ENCODE results near the gene ULK4.
A peak's percentile ranks its signal among the peaks of the same experiment; 100 is the strongest.

ULK4 gene

GRCh38 chr3:41200669-41201021 lies 761.3 kb downstream of the ULK4 start:
- H3K4me3 ChIP-seq (ENCODE audit: control insufficient read depth, low read depth, low read length): peak overlapping the region; percentile 95
- DNase-seq (ENCODE audit: low read depth): no peak
- no peak for TF ChIP-seq CTCF (IDR thresholded peaks at IDR 0.05; ENCODE audit: control insufficient read depth, insufficient read depth, low read depth, low read length, missing control alignments)

GRCh38 chr3:41199866-41200668 lies 761.8 kb downstream of the ULK4 start:
- TF ChIP-seq CTCF (IDR thresholded peaks at IDR 0.05; ENCODE audit: control insufficient read depth, insufficient read depth, low read depth, low read length, missing control alignments): no peak
- H3K4me3 ChIP-seq (ENCODE audit: control insufficient read depth, low read depth, low read length): peak overlapping the region; percentile 95
- no peak for DNase-seq (ENCODE audit: low read depth)

GRCh38 chr3:41198950-41199865 lies 762.7 kb downstream of the ULK4 start, which contains the start of gene CTNNB1:
CTNNB1 (plus strand) TSS chr3:41199505; CDS start chr3:41224069, 24,564 bp downstream.
- peak; percentile 93 for DNase-seq (ENCODE audit: low read depth)
- H3K4me3 ChIP-seq (ENCODE audit: control insufficient read depth, low read depth, low read length): peak within 1 kb of the TSS; percentile 95
- no peak for TF ChIP-seq CTCF (IDR thresholded peaks at IDR 0.05; ENCODE audit: control insufficient read depth, insufficient read depth, low read depth, low read length, missing control alignments)

GRCh38 chr3:41198526-41198925 lies 763.4 kb downstream of the ULK4 start:
- H3K4me3 ChIP-seq (ENCODE audit: control insufficient read depth, low read depth, low read length): peak overlapping the region; percentile 95
- no peak for DNase-seq (ENCODE audit: low read depth)
- no peak for TF ChIP-seq CTCF (IDR thresholded peaks at IDR 0.05; ENCODE audit: control insufficient read depth, insufficient read depth, low read depth, low read length, missing control alignments)

- no peak overlapping the region for H3K4me3 ChIP-seq (ENCODE audit: control insufficient read depth, low read depth, low read length)
- TF ChIP-seq CTCF (IDR thresholded peaks at IDR 0.05; ENCODE audit: control insufficient read depth, insufficient read depth, low read depth, low read length, missing control alignments): no peak
- no peak for DNase-seq (ENCODE audit: low read depth)
Measured at GRCh38 chr3:41198046-41198445, 763.9 kb downstream of the ULK4 start.
